ENCODE data around the gene TMED9. TPM values are rescaled to one million over a fixed set of nuclear protein-coding genes. Genes with fewer than 3 reads are reported as not detected.

Gene TMED9
- total RNA-seq, 2 donors from 2014 or later, result 184 to 205 TPM

GRCh38 chr5:177598477-177598876, 6.5 kb downstream of the TMED9 start:
- no peak overlapping the region for H3K27ac ChIP-seq (ENCODE audit: low read depth, low read length)
- H3K27me3 ChIP-seq (ENCODE audit: control insufficient read depth, insufficient read depth, low read length, poor library complexity, severe bottlenecking), result no peaks in the 10 kb centered on the region
- Mint-ChIP-seq H3K27me3 (ENCODE audit: insufficient read depth) (peaks cover 4% of the 10 kb centered on the region), H3K4me1 (peaks cover 11% of the 10 kb centered on the region), H3K36me3 (ENCODE audit: low read depth) (peaks cover 36% of the 10 kb centered on the region), H3K4me3 (peak overlapping the region; percentile 80), H3K9me3 (no peaks in the 10 kb centered on the region), H3K27ac (no peak overlapping the region)
- H3K4me3 ChIP-seq (ENCODE audit: low read length), result no peak overlapping the region
- no peak for DNase-seq
- H3K9ac ChIP-seq (ENCODE audit: extremely low read depth, low read length, poor library complexity, severe bottlenecking), result no peak overlapping the region
- no peaks in the 10 kb centered on the region for H3K9me3 ChIP-seq (ENCODE audit: control insufficient read depth, low read length)
- TF ChIP-seq CTCF (conservative IDR thresholded peaks at IDR 0.05), result no peak
- H3K36me3 ChIP-seq (ENCODE audit: control insufficient read depth, insufficient read depth, low read length), result peaks cover 35% of the 10 kb centered on the region
- WGBS, 2 experiments (ENCODE audit: insufficient coverage in 1 of 2, insufficient read length in 1 of 2), result 71 to 79% methylated on average over 2 to 5 of the region's 5 CpGs
- peaks cover 3% of the 10 kb centered on the region for H3K4me1 ChIP-seq (ENCODE audit: control insufficient read depth, insufficient read depth, low read length)

GRCh38 chr5:177599731-177600507, 7.9 kb downstream of the TMED9 start, which contains the start of gene B4GALT7:
Gene B4GALT7 (plus strand): TSS chr5:177600132. CDS start chr5:177600211, 79 bp downstream.
- H3K9me3 ChIP-seq (ENCODE audit: control insufficient read depth, low read length), result no peaks in the 10 kb centered on the region
- Mint-ChIP-seq H3K36me3 (ENCODE audit: low read depth) (peaks cover 25% of the 10 kb centered on the region), H3K4me1 (peaks cover 11% of the 10 kb centered on the region), H3K4me3 (peak within 1 kb of the TSS; percentile 80), H3K27me3 (ENCODE audit: insufficient read depth) (peaks cover 4% of the 10 kb centered on the region), H3K9me3 (no peaks in the 10 kb centered on the region), H3K27ac (peak within 1 kb of the TSS; percentile 86)
- WGBS, 2 experiments (ENCODE audit: insufficient coverage in 1 of 2, insufficient read length in 1 of 2), result 0% methylated on average over 25 to 86 of the region's 86 CpGs
- peaks cover 20% of the 10 kb centered on the region for H3K36me3 ChIP-seq (ENCODE audit: control insufficient read depth, insufficient read depth, low read length)
- TF ChIP-seq CTCF (conservative IDR thresholded peaks at IDR 0.05), result no peak
- peak; percentile 93 for DNase-seq
- no peaks in the 10 kb centered on the region for H3K27me3 ChIP-seq (ENCODE audit: control insufficient read depth, insufficient read depth, low read length, poor library complexity, severe bottlenecking)
- H3K4me3 ChIP-seq (ENCODE audit: low read length), result peak within 1 kb of the TSS; percentile 92
- H3K4me1 ChIP-seq (ENCODE audit: control insufficient read depth, insufficient read depth, low read length), result peaks cover 3% of the 10 kb centered on the region
- H3K9ac ChIP-seq (ENCODE audit: extremely low read depth, low read length, poor library complexity, severe bottlenecking), result peak within 1 kb of the TSS; percentile 66
- H3K27ac ChIP-seq (ENCODE audit: low read depth, low read length), result peak within 1 kb of the TSS; percentile 44

GRCh38 chr5:177600508-177601018, 8.6 kb downstream of the TMED9 start:
- DNase-seq, result no peak
- Mint-ChIP-seq H3K27ac (peak overlapping the region; percentile 86), H3K36me3 (ENCODE audit: low read depth) (peaks cover 28% of the 10 kb centered on the region), H3K4me3 (peak overlapping the region; percentile 80), H3K4me1 (peaks cover 11% of the 10 kb centered on the region), H3K9me3 (no peaks in the 10 kb centered on the region), H3K27me3 (ENCODE audit: insufficient read depth) (peaks cover 4% of the 10 kb centered on the region)
- H3K36me3 ChIP-seq (ENCODE audit: control insufficient read depth, insufficient read depth, low read length), result peaks cover 14% of the 10 kb centered on the region
- H3K9ac ChIP-seq (ENCODE audit: extremely low read depth, low read length, poor library complexity, severe bottlenecking), result peak overlapping the region; percentile 66
- peak overlapping the region; percentile 92 for H3K4me3 ChIP-seq (ENCODE audit: low read length)
- 19 to 21% methylated on average over 13 to 16 of the region's 16 CpGs for WGBS, 2 experiments (ENCODE audit: insufficient coverage in 1 of 2, insufficient read length in 1 of 2)
- no peaks in the 10 kb centered on the region for H3K27me3 ChIP-seq (ENCODE audit: control insufficient read depth, insufficient read depth, low read length, poor library complexity, severe bottlenecking)
- no peak for TF ChIP-seq CTCF (conservative IDR thresholded peaks at IDR 0.05)
- H3K4me1 ChIP-seq (ENCODE audit: control insufficient read depth, insufficient read depth, low read length), result peaks cover 3% of the 10 kb centered on the region
- H3K9me3 ChIP-seq (ENCODE audit: control insufficient read depth, low read length), result no peaks in the 10 kb centered on the region
- H3K27ac ChIP-seq (ENCODE audit: low read depth, low read length), result no peak overlapping the region

Measured in endodermal cell (in vitro differentiated cells).